ENCODE results near the gene OSBPL5. TPM values are rescaled to one million over a fixed set of nuclear protein-coding genes. Genes with fewer than 3 reads are reported as not detected.

OSBPL5 gene
- total RNA-seq, 1 experiment from 2014 or later: 28.4 TPM

DNA sequence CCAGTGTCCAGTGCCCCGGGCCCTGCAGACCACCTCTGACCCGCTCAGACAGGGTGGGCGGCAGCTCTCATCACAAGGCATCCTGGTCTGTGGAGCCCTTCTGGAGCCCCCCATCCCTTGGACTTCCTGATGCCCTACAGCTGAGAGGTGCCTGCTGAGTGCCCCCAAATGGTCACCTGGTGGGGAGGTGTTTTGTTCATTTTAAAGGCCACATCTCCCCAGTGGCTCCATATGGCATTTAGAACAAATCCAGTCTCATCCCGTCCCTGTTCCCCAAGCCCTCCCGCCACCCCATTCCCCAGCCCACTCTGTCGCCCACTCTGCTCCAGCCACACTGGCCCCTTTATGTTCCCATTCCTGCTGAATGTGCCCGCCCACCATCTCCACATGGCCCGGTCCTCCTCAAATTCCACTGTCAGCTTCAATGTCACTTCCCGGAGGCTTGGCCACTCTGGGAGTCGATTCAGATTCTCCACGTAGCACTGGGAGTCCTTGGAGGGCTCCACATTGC is 32.8 kb downstream of the OSBPL5 start:
- ChIA-PET POLR2A (ENCODE audit: low non-redundant PET) (no interaction called here), CTCF (no interaction called here)
- Histone ChIP-seq H3K27me3 (replicated peaks; ENCODE audit: insufficient read depth, low read depth, low read length, poor library complexity) (no peaks in the 10 kb centered on the region), H3K27ac (ENCODE audit: low read depth, low read length, poor library complexity, severe bottlenecking) (no peak overlapping the region), H3K4me1 (ENCODE audit: insufficient read depth, low read length, poor library complexity, severe bottlenecking) (no peaks in the 10 kb centered on the region), H3K9me3 (ENCODE audit: low read depth, low read length, poor library complexity, severe bottlenecking) (no peaks in the 10 kb centered on the region), H3K4me3 (ENCODE audit: low read depth, low read length, poor library complexity, severe bottlenecking) (no peak overlapping the region), H3K36me3 (ENCODE audit: insufficient read depth, low read length, poor library complexity, severe bottlenecking) (no peaks in the 10 kb centered on the region)
- intact Hi-C loops (cut with micrococcal nuclease; ENCODE audit: unreplicated experiment): no loop called here
- TF ChIP-seq, protein P1, sequence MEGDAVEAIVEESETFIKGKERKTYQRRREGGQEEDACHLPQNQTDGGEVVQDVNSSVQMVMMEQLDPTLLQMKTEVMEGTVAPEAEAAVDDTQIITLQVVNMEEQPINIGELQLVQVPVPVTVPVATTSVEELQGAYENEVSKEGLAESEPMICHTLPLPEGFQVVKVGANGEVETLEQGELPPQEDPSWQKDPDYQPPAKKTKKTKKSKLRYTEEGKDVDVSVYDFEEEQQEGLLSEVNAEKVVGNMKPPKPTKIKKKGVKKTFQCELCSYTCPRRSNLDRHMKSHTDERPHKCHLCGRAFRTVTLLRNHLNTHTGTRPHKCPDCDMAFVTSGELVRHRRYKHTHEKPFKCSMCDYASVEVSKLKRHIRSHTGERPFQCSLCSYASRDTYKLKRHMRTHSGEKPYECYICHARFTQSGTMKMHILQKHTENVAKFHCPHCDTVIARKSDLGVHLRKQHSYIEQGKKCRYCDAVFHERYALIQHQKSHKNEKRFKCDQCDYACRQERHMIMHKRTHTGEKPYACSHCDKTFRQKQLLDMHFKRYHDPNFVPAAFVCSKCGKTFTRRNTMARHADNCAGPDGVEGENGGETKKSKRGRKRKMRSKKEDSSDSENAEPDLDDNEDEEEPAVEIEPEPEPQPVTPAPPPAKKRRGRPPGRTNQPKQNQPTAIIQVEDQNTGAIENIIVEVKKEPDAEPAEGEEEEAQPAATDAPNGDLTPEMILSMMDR (conservative IDR thresholded peaks at IDR 0.05; ENCODE audit: low read depth, low read length): no peak
- TF ChIP-seq EZH2 (IDR thresholded peaks at IDR 0.05; ENCODE audit: borderline replicate concordance, low read depth, low read length, poor library complexity, severe bottlenecking): no peak
- no peak for DNase-seq (ENCODE audit: low spot score)
- BruUV-seq (replicated peaks): no TSS peak

DNA sequence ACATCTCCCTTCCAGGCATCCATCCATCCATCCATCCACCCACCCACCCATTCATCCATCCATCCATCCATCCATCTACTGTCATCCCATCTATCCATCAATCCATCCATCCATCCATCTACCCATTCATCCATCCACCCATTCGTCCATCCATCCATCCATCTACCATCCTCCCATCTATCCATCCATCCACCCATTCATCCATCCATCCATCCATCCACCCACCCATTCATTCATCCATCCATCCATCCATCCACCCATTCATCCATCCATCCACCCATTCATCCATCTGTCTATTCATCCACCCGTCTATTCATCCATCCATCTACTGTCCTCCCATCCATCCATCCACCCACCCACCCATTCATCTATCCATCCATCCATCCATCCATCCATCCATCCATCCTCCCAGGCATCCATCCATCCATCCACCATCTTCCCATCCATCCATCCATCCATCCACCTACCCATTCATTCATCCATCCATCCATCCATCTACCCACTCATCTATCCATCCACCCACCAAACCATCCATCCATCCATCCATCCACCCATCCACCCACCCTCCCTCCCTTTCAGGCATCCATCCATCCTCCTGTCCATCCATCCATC is 33.7 kb downstream of the OSBPL5 start:
- no peaks in the 10 kb centered on the region for H3K4me1 ChIP-seq (ENCODE audit: insufficient read depth, low read length, poor library complexity, severe bottlenecking)
- CTCF ChIA-PET: no interaction called here
- no peaks in the 10 kb centered on the region for H3K27me3 ChIP-seq (replicated peaks; ENCODE audit: insufficient read depth, low read depth, low read length, poor library complexity)
- DNase-seq (ENCODE audit: low spot score): no peak
- no peaks in the 10 kb centered on the region for H3K36me3 ChIP-seq (ENCODE audit: insufficient read depth, low read length, poor library complexity, severe bottlenecking)
- H3K4me3 ChIP-seq (ENCODE audit: low read depth, low read length, poor library complexity, severe bottlenecking): no peak overlapping the region
- TF ChIP-seq EZH2 (IDR thresholded peaks at IDR 0.05; ENCODE audit: borderline replicate concordance, low read depth, low read length, poor library complexity, severe bottlenecking): no peak
- TF ChIP-seq, protein P1 (conservative IDR thresholded peaks at IDR 0.05; ENCODE audit: low read depth, low read length): no peak
- no TSS peak for BruUV-seq (replicated peaks)
- POLR2A ChIA-PET (ENCODE audit: low non-redundant PET): no interaction called here
- no peaks in the 10 kb centered on the region for H3K9me3 ChIP-seq (ENCODE audit: low read depth, low read length, poor library complexity, severe bottlenecking)
- intact Hi-C loops (cut with micrococcal nuclease; ENCODE audit: unreplicated experiment): no loop called here
- no peak overlapping the region for H3K27ac ChIP-seq (ENCODE audit: low read depth, low read length, poor library complexity, severe bottlenecking)

DNA sequence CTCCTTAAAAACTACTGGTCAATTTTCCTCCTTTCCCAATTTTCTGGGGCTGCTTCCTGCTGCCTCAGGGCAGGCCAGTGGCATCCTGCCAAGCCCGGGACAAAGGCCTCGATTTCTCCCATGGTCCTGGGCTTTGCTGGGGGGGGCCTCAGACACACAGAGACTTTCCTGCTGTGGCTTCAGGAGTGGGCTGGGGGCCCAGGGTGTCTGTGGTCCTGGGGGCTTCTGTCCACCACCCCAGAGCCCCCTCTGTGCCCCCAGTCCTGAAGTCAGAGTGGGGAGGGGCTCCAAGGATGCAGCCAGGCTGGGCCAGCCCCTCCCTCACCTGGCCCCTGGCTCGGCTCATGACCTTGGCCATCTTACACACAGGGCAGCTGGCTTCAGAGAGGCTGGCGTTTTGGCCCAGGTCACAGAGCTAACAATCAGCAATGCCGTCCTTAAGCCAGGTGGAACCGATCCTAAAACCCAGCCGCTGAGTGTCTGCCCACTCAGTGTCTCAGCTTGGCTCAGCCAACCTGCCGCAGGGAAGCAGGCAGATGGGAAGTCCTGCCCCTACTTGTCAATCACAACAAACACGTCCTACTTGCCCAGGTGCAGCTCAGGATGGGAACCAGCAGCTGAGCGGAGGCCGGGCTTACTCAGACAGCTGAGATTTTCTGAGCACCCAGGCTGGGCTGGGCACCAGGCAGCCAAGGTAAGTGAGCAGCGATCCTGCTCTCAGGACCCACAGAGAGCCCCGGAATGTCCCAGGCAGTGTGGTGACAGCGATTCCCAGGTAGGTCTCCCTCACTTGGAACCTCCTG is 34.6 kb downstream of the OSBPL5 start:
- H3K36me3 ChIP-seq (ENCODE audit: insufficient read depth, low read length, poor library complexity, severe bottlenecking): no peaks in the 10 kb centered on the region
- no peak overlapping the region for H3K27ac ChIP-seq (ENCODE audit: low read depth, low read length, poor library complexity, severe bottlenecking)
- TF ChIP-seq, protein P1 (conservative IDR thresholded peaks at IDR 0.05; ENCODE audit: low read depth, low read length): no peak
- no peak for TF ChIP-seq EZH2 (IDR thresholded peaks at IDR 0.05; ENCODE audit: borderline replicate concordance, low read depth, low read length, poor library complexity, severe bottlenecking)
- no peak overlapping the region for H3K4me3 ChIP-seq (ENCODE audit: low read depth, low read length, poor library complexity, severe bottlenecking)
- H3K27me3 ChIP-seq (replicated peaks; ENCODE audit: insufficient read depth, low read depth, low read length, poor library complexity): no peaks in the 10 kb centered on the region
- H3K4me1 ChIP-seq (ENCODE audit: insufficient read depth, low read length, poor library complexity, severe bottlenecking): no peaks in the 10 kb centered on the region
- no TSS peak for BruUV-seq (replicated peaks)
- DNase-seq (ENCODE audit: low spot score): no peak
- POLR2A ChIA-PET (ENCODE audit: low non-redundant PET): no interaction called here
- H3K9me3 ChIP-seq (ENCODE audit: low read depth, low read length, poor library complexity, severe bottlenecking): no peaks in the 10 kb centered on the region
- CTCF ChIA-PET: no interaction called here
- intact Hi-C loops (cut with micrococcal nuclease; ENCODE audit: unreplicated experiment): no loop called here
